Measurements from ENCODE around the gene PRUNE2. TPM values are rescaled to one million over a fixed set of nuclear protein-coding genes. Genes with fewer than 3 reads are reported as not detected.

PRUNE2 gene
- total and polyA plus RNA-seq, 9 of the 15 experiments (the other 6 are each of a cell fraction or from before 2014, with no cell fraction given): 0.05 to 0.45 (median 0.18) TPM; not detected in 1

DNA sequence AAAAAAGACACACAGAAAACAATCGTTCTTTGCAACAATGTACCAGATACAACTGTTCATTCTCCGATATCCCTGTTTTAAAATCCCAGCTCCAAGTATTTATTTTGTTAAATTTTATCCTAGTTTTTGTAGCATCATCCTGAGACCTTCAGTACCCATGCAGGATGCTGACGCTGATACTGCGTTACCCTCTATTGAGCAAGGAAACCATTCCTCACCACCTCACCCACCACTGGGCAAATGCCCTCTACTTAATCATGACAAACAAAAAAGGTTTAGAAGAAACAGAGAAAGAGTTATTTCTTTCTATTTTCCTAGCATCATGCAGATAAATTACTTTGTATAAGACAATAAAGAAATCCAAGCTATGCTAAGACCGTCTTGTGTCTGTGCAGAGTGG lies 277.8 kb downstream of the PRUNE2 start:
- Histone ChIP-seq H4K20me1 (replicated peaks; ENCODE audit: control insufficient read depth, insufficient read depth, low read length) (no peaks in the 10 kb centered on the region), H3K27me3 (ENCODE audit: control insufficient read depth in 2 of 2, insufficient read depth in 2 of 2, low read length in 2 of 2) (no peaks in the 10 kb centered on the region), H3K4me1 (replicated peaks in 1 of 2; ENCODE audit: control insufficient read depth in 2 of 2, insufficient read depth in 2 of 2, low read length in 2 of 2) (peaks cover 0 to 8% of the 10 kb centered on the region in 2 experiments; a peak in 3 of 5 replicates), H3K9ac (ENCODE audit: insufficient read depth in 1 of 2, low read depth in 2 of 2, low read length in 2 of 2) (no peak overlapping the region), H2AFZ (ENCODE audit: low read depth, low read length) (no peak overlapping the region), H3K36me3 (ENCODE audit: control insufficient read depth, insufficient read depth, low read length) (no peaks in the 10 kb centered on the region), H3K9me3 (replicated peaks; ENCODE audit: control insufficient read depth, insufficient read depth, low read depth, low read length) (no peaks in the 10 kb centered on the region), H3K27ac (ENCODE audit: extremely low read depth, low read depth, low read length) (no peak overlapping the region), H3K9me1 (ENCODE audit: control insufficient read depth, insufficient read depth, low read length) (no peaks in the 10 kb centered on the region), H3K79me2 (ENCODE audit: control insufficient read depth, insufficient read depth, low read length) (no peaks in the 10 kb centered on the region), H3K4me2 (ENCODE audit: insufficient read depth, low read length) (no peak overlapping the region), H3K4me3 (no peak overlapping the region)
- no peak for FAIRE-seq
- TF ChIP-seq GTF2F1 (IDR thresholded peaks at IDR 0.05; ENCODE audit: low read depth, low read length) (no peak), ZNF444 (CRISPR knock-in tag; IDR thresholded peaks at IDR 0.05) (no peak), NFATC3 (IDR thresholded peaks at IDR 0.05) (no peak), IFI16 (CRISPR knock-in tag; IDR thresholded peaks at IDR 0.05) (no peak), RNF2 (IDR thresholded peaks at IDR 0.05) (no peak), FOXJ3 (CRISPR knock-in tag; IDR thresholded peaks at IDR 0.05) (no peak), ARID2 (IDR thresholded peaks at IDR 0.05) (no peak), CHD1 (IDR thresholded peaks at IDR 0.05; ENCODE audit: low read length) (no peak), ZBTB49 (CRISPR knock-in tag; IDR thresholded peaks at IDR 0.05; ENCODE audit: borderline replicate concordance) (no peak), MNT (conservative IDR thresholded peaks at IDR 0.05) (no peak), KLF1 (tag; IDR thresholded peaks at IDR 0.05) (no peak), ZHX1 (conservative IDR thresholded peaks at IDR 0.05; ENCODE audit: low read length) (no peak), DPF2 (IDR thresholded peaks at IDR 0.05) (no peak)
- TF ChIP-seq, protein P1, sequence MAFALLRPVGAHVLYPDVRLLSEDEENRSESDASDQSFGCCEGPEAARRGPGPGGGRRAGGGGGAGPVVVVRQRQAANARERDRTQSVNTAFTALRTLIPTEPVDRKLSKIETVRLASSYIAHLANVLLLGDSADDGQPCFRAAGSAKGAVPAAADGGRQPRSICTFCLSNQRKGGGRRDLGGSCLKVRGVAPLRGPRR (CRISPR knock-in tag; IDR thresholded peaks at IDR 0.05): no peak
- TF ChIP-seq, protein P2, sequence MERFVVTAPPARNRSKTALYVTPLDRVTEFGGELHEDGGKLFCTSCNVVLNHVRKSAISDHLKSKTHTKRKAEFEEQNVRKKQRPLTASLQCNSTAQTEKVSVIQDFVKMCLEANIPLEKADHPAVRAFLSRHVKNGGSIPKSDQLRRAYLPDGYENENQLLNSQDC (CRISPR knock-in tag; IDR thresholded peaks at IDR 0.05): no peak
- WGBS (ENCODE audit: insufficient coverage, low coverage, missing lambda C conversion rate): 43% methylated on average over 5 of the region's 5 CpGs
- no peak for DNase-seq (ENCODE audit: extremely low read depth in 1 of 4, low spot score in 3 of 4)
- POLR2A ChIA-PET: interaction anchor here (0.7 kb wide), 1 partner anchor 12 kb away, joined by 5 read pairs; no protein-coding TSS in a partner anchor
- intact Hi-C loops (cut with micrococcal nuclease) (no loop called here), in situ Hi-C loops (cut with MboI) (no loop called here)
- ATAC-seq: no peak
- BruUV-seq (replicated peaks): no TSS peak
- CTCF ChIA-PET (ENCODE audit: low intra/inter-chr PET ratio): no interaction called here

Data from K562 (cell line).